ENCODE results near the gene ARHGEF19.
"Not testable (repeated sequence)": the region's sequence is repeated elsewhere in the genome, so short reads cannot be mapped to it uniquely, and the experiment has no call there.

Gene ARHGEF19

DNA sequence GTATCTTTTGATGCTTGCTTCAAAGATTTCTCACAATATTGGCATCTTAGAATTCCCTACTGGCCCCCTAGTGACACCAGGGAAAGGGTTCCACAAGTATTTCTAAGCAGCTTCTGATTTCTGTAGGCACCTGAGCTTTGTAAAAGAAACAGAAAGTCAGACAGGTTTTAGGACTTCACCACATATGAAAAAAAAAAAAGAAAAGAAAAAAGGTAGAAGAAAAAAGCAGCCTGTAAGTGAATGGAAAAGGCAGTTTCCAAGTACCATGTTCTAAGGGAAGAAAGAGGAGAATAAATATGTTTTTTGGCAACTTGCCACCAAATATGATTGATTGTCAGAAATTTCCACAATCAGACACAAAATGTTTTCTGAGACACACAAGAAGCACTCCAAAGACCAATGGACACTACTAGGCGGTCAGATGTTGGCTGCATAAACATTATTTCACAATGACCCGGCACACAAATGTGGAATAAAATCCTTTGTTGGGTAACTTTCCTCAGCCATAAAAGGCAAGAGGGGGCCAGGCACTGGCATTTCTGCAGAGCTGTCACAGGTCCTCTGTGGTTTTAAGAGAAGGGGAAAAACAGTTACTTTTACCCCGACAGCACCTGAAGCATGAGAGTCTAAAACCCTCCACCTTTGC lies 37.3 kb upstream of the ARHGEF19 start:
- ChIA-PET POLR2A (interaction anchor here (1.4 kb wide), 1 partner anchor 11 kb away, joined by 4 read pairs; no protein-coding TSS in a partner anchor), CTCF (interaction anchor here (1.2 to 17.7 kb wide), 5 partner anchors 9 to 171 kb away, joined by 3 to 319 read pairs (median 15); partner anchors contain the start of genes CPLANE2 and FAM131C)
- no peak overlapping the region for H3K4me3 ChIP-seq (ENCODE audit: low read depth, low read length)
- peak; percentile 7 for DNase-seq (ENCODE audit: low read depth, low spot score)
- TF ChIP-seq, protein P1, sequence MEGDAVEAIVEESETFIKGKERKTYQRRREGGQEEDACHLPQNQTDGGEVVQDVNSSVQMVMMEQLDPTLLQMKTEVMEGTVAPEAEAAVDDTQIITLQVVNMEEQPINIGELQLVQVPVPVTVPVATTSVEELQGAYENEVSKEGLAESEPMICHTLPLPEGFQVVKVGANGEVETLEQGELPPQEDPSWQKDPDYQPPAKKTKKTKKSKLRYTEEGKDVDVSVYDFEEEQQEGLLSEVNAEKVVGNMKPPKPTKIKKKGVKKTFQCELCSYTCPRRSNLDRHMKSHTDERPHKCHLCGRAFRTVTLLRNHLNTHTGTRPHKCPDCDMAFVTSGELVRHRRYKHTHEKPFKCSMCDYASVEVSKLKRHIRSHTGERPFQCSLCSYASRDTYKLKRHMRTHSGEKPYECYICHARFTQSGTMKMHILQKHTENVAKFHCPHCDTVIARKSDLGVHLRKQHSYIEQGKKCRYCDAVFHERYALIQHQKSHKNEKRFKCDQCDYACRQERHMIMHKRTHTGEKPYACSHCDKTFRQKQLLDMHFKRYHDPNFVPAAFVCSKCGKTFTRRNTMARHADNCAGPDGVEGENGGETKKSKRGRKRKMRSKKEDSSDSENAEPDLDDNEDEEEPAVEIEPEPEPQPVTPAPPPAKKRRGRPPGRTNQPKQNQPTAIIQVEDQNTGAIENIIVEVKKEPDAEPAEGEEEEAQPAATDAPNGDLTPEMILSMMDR (IDR thresholded peaks at IDR 0.05; ENCODE audit: insufficient read depth, low read length, missing control alignments): no peak

GRCh38 chr1:16248603-16249516 lies 36.4 kb upstream of the ARHGEF19 start:
- ChIA-PET POLR2A (interaction anchor here (1.0 to 1.4 kb wide), 2 partner anchors 12 to 42 kb away, joined by 3 to 4 read pairs; no protein-coding TSS in a partner anchor), CTCF (interaction anchor here (0.6 to 17.7 kb wide), 15 partner anchors 10 to 239 kb away, joined by 3 to 319 read pairs (median 3); partner anchors contain the start of genes CPLANE2, FAM131C and FBXO42)

GRCh38 chr1:16248007-16248436 lies 35.6 kb upstream of the ARHGEF19 start:
- no peak overlapping the region for H3K4me3 ChIP-seq (ENCODE audit: low read depth, low read length)
- POLR2A ChIA-PET: interaction anchor here (1.0 to 1.4 kb wide), 2 partner anchors 13 to 41 kb away, joined by 3 to 4 read pairs; no protein-coding TSS in a partner anchor

More at GRCh38 chr1:16248603-16249516, 36.4 kb upstream of the ARHGEF19 start:
- no peak overlapping the region for H3K4me3 ChIP-seq (ENCODE audit: low read depth, low read length)
- TF ChIP-seq, protein P1 (IDR thresholded peaks at IDR 0.05; ENCODE audit: insufficient read depth, low read length, missing control alignments): no peak
- peak; percentile 57 for DNase-seq (ENCODE audit: low read depth, low spot score)

GRCh38 chr1:16247441-16247840 lies 35.0 kb upstream of the ARHGEF19 start:
- TF ChIP-seq, protein P1 (IDR thresholded peaks at IDR 0.05; ENCODE audit: insufficient read depth, low read length, missing control alignments): no peak
- POLR2A ChIA-PET: no interaction called here
- CTCF ChIA-PET: interaction anchor here (1.0 to 17.7 kb wide), 10 partner anchors 10 to 169 kb away, joined by 3 to 319 read pairs (median 8); partner anchors contain the start of genes CPLANE2, FAM131C and FBXO42
- no peak for DNase-seq (ENCODE audit: low read depth, low spot score)
- H3K4me3 ChIP-seq (ENCODE audit: low read depth, low read length): no peak overlapping the region

More at GRCh38 chr1:16248007-16248436, 35.6 kb upstream of the ARHGEF19 start:
- CTCF ChIA-PET: interaction anchor here (0.9 to 17.7 kb wide), 12 partner anchors 10 to 192 kb away, joined by 3 to 319 read pairs (median 6); partner anchors contain the start of genes CPLANE2, FAM131C and FBXO42
- no peak for DNase-seq (ENCODE audit: low read depth, low spot score)
- TF ChIP-seq, protein P1 (IDR thresholded peaks at IDR 0.05; ENCODE audit: insufficient read depth, low read length, missing control alignments): no peak

DNA sequence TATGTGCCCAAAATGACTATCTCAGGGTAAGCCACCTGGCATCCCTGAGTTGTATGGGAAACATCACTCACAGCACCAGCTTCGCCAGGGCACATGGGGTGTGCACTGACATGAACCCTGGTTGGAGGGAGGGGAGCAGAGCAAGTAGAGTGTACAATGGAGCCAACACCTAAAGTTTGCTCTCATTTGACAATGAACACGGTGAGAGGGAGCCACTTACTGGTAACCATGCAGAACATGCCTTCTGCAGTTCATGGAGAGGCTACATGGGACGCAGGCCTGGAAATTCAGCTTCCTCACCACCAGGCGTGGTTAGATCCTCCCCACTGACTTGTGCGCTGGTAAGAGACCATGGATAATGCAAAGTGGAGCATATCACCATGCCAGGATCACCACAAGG lies 34.5 kb upstream of the ARHGEF19 start:
- DNase-seq (ENCODE audit: low read depth, low spot score): no peak
- POLR2A ChIA-PET: no interaction called here
- TF ChIP-seq, protein P1 (IDR thresholded peaks at IDR 0.05; ENCODE audit: insufficient read depth, low read length, missing control alignments): no peak
- CTCF ChIA-PET: interaction anchor here (0.8 to 17.7 kb wide), 6 partner anchors 9 to 168 kb away, joined by 3 to 319 read pairs (median 32); partner anchors contain the start of genes CPLANE2 and FAM131C
- H3K4me3 ChIP-seq (ENCODE audit: low read depth, low read length): no peak overlapping the region

DNA sequence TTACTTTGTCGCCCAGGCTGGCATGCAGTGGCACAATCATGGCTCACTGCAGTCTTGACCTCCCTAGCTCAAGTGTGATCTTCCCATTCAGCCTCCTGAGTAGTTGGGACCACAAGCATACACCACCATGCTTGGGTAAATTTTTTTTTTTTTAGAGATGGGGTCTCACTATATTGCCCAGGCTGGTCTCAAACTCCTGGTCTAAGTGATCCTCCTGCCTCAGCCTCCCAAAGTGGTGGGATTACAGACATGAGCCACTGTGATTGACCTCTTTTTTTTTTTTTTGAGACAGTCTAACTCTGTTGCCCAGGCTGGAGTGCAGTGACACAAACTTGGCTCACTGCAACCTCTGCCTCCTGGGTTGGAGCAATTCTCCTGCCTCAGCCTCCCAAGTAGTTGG lies 33.8 kb upstream of the ARHGEF19 start:
- H3K4me3 ChIP-seq (ENCODE audit: low read depth, low read length); DNase-seq (ENCODE audit: low read depth, low spot score); POLR2A ChIA-PET: not testable (repeated sequence)
- CTCF ChIA-PET: interaction anchor here (0.8 to 17.7 kb wide), 13 partner anchors 8 to 194 kb away, joined by 3 to 319 read pairs (median 8); partner anchors contain the start of genes ARHGEF19, FAM131C, FBXO42 and NECAP2
